Testis (tissue), 3 donors: ENCODE measurements around the gene BCAS3. TPM values are rescaled to one million over a fixed set of nuclear protein-coding genes. Genes with fewer than 3 reads are reported as not detected.

Experiments used
- DNase-seq: peaks from one replicate; pipeline ENCODE4 v3.0.0-alpha.2; 2019
- H3K27ac ChIP-seq, 2 donors: fragments of 200-600 bp; sonication (generic); one replicate each; pipeline ENCODE4 v1.5.1; 2019
- H3K27me3 ChIP-seq: fragments of 200-600 bp; sonication (generic); one replicate; pipeline ENCODE4 v1.5.1; 2019
- H3K36me3 ChIP-seq: fragments of 200-600 bp; sonication (generic); one replicate; pipeline ENCODE4 v1.5.1; 2017; ENCODE audit warnings: low read depth; ENCODE audit errors: missing control alignments
- H3K4me1 ChIP-seq: fragments of 200-600 bp; sonication (generic); one replicate; pipeline ENCODE4 v1.5.1; 2019
- H3K4me3 ChIP-seq, 2 donors: fragments of 200-600 bp; sonication (generic); one replicate each; pipeline ENCODE4 v1.5.1; 2017 to 2019
- H3K9me3 ChIP-seq: fragments of 200-600 bp; sonication (generic); one replicate; pipeline ENCODE4 v1.5.1; 2017
- POLR2A ChIP-seq: fragments of 450-650 bp; IDR thresholded peaks from one replicate; pipeline ENCODE4 v1.6.1; 2017; ENCODE audit warnings: antibody characterized with exemption, mild to moderate bottlenecking, moderate library complexity
- WGBS, 2 donors: methylation state at CpG; one replicate each; pipeline ENCODE4 v1.1.5; 2018; 5-methylcytosine and 5-hydroxymethylcytosine counted together
- intact Hi-C: fragments of 100-400 bp; cut with DNase I; formaldehyde crosslinking; loops from one replicate; pipeline ENCODE4 v1.15.1; 2023; ENCODE audit warnings: low total_unique reads
- polyA plus RNA-seq: library from polyadenylated mRNA; stranded (reverse); fragments of 350-450 nt; fragmentation: Illumina TruSeq; extraction: RNeasy Lipid Tissue Mini Kit (QIAGEN cat#74804); gene quantifications from one replicate; pipeline ENCODE4 v1.2.3, GENCODE V29; 2014; ENCODE audit warnings: low read depth, low replicate concordance; ENCODE audit not compliant: insufficient read depth
- total RNA-seq, 2 donors: library from RNA; depleted of rRNA; stranded (reverse); fragments of >200 nt; gene quantifications; one replicate each; pipeline ENCODE4 v1.2.3, GENCODE V29; 2016
- TF ChIP-seq, protein P1 (sequence below), 3 experiments: fragments of 450-650 bp in 2 of 3; fragments of 200-600 bp in 1 of 3; sonication (generic) in 1 of 3; IDR thresholded peaks; one replicate each; pipeline ENCODE4 v1.5.1; 2016 to 2019; ENCODE audit warnings: antibody characterized with exemption in 3 of 3, mild to moderate bottlenecking in 2 of 3, moderate library complexity in 1 of 3

The BCAS3 gene
- total and polyA plus RNA-seq, 3 donors from 2014 or later: 54.8 to 96.7 (median 73.0) TPM

GRCh38 chr17:61131585-61131984 lies 453.9 kb downstream of the BCAS3 start:
- H3K4me1 ChIP-seq: no peaks in the 10 kb centered on the region
- H3K27me3 ChIP-seq: no peaks in the 10 kb centered on the region
- WGBS, 2 donors: 56 to 64% methylated on average over 2 of the region's 2 CpGs
- no peak overlapping the region for H3K4me3 ChIP-seq
- TF ChIP-seq, protein P1, sequence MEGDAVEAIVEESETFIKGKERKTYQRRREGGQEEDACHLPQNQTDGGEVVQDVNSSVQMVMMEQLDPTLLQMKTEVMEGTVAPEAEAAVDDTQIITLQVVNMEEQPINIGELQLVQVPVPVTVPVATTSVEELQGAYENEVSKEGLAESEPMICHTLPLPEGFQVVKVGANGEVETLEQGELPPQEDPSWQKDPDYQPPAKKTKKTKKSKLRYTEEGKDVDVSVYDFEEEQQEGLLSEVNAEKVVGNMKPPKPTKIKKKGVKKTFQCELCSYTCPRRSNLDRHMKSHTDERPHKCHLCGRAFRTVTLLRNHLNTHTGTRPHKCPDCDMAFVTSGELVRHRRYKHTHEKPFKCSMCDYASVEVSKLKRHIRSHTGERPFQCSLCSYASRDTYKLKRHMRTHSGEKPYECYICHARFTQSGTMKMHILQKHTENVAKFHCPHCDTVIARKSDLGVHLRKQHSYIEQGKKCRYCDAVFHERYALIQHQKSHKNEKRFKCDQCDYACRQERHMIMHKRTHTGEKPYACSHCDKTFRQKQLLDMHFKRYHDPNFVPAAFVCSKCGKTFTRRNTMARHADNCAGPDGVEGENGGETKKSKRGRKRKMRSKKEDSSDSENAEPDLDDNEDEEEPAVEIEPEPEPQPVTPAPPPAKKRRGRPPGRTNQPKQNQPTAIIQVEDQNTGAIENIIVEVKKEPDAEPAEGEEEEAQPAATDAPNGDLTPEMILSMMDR (IDR thresholded peaks at IDR 0.05): no peak
- TF ChIP-seq POLR2A: no peak
- H3K9me3 ChIP-seq: no peaks in the 10 kb centered on the region
- H3K27ac ChIP-seq: no peak overlapping the region
- no peak for DNase-seq
- intact Hi-C loops: no loop called here
- H3K36me3 ChIP-seq: no peaks in the 10 kb centered on the region

DNA sequence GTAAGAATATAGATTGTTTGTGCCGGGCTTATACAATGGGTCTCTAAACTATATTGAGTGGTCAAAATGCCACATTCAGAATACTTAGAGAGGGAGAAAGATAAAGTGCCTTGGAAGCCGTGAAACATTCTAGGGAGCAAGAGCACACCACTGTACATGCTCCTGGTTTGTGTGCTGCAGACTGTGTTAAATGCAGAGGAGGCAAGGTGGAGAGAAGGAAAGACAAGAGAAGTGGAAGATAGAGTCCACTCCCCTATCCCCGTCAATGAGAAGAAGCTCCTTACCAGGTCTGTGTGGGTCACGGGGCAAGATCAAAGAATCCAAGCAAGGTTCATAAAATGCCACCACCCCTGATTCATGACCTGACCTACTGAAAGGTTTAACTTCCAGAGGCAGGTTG lies 454.9 kb downstream of the BCAS3 start:
- no peak for TF ChIP-seq POLR2A
- TF ChIP-seq, protein P1 (IDR thresholded peaks at IDR 0.05): no peak
- no peak overlapping the region for H3K4me3 ChIP-seq
- H3K27me3 ChIP-seq: no peaks in the 10 kb centered on the region
- DNase-seq: no peak
- intact Hi-C loops: no loop called here
- H3K27ac ChIP-seq: no peak overlapping the region
- H3K36me3 ChIP-seq: no peaks in the 10 kb centered on the region
- no peaks in the 10 kb centered on the region for H3K4me1 ChIP-seq
- 81 to 85% methylated on average over 4 of the region's 4 CpGs for WGBS, 2 donors
- H3K9me3 ChIP-seq: no peaks in the 10 kb centered on the region

DNA sequence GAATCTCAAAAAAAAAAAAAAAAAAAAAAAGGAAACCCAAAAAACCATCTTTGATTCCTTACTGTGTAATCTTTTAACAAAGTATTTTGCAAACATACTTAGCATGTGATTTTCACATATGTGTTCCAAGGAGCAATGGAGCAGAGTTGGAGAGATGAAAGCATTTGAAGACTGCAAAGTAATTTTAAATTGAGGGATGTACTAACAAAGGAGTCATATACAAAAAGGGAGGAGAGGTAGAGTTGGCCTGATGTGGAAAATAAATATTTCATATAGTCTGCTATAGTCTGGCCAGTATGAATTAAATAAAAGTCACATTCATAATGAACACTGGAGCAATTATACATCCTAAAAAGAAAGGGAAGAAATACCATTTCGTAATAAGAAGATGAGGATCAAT lies 456.2 kb downstream of the BCAS3 start:
- no peak for TF ChIP-seq POLR2A
- TF ChIP-seq, protein P1 (IDR thresholded peaks at IDR 0.05): no peak
- DNase-seq: no peak
- intact Hi-C loops: no loop called here
- WGBS, 2 donors: 82 to 96% methylated on average over 1 of the region's 1 CpG
- Histone ChIP-seq H3K27me3 (no peaks in the 10 kb centered on the region), H3K36me3 (no peaks in the 10 kb centered on the region), H3K4me1 (no peaks in the 10 kb centered on the region), H3K9me3 (no peaks in the 10 kb centered on the region), H3K27ac (no peak overlapping the region), H3K4me3 (no peak overlapping the region)

DNA sequence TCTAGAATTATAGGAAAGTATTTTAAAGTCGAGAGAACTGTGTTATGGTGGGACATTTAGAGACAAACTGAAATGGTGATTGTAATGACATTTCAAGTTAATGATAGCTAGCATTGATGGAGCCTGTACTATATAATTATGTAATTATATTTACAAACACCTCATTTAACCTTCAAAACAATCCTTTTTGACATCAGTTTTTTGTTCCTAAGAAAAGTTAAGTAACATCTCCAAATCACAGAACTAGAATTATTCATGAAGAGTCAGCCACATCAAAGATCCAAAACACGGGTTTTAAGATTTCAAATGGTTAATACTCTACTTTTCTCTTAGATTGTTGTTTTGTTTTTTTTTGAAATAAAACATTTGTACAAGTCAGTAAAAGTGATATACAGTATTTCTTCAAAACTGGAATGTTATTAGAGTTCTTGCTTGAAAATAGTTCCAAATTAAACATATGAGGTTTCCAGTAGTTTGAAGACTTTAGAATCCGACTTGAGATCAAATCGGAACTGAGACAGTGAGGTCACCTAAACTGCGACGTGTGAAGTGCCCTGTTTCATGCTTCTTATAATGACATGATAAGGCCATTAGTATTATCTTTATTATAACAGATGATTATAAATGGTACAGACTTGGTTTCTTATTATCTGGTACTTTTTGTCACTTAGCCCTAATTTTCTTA lies 457.0 kb downstream of the BCAS3 start:
- TF ChIP-seq, protein P1 (IDR thresholded peaks at IDR 0.05): no peak
- TF ChIP-seq POLR2A: no peak
- H3K27ac ChIP-seq: no peak overlapping the region
- H3K9me3 ChIP-seq: no peaks in the 10 kb centered on the region
- WGBS, 2 donors: 76 to 89% methylated on average over 6 of the region's 6 CpGs
- DNase-seq: no peak
- H3K4me3 ChIP-seq: no peak overlapping the region
- no peaks in the 10 kb centered on the region for H3K4me1 ChIP-seq
- H3K27me3 ChIP-seq: no peaks in the 10 kb centered on the region
- no peaks in the 10 kb centered on the region for H3K36me3 ChIP-seq
- intact Hi-C loops: no loop called here

GRCh38 chr17:61135782-61136181 lies 458.1 kb downstream of the BCAS3 start:
- H3K27me3 ChIP-seq: no peaks in the 10 kb centered on the region
- no peak overlapping the region for H3K27ac ChIP-seq
- intact Hi-C loops: no loop called here
- WGBS, 2 donors: 64 to 74% methylated on average over 14 of the region's 14 CpGs
- H3K9me3 ChIP-seq: no peaks in the 10 kb centered on the region
- DNase-seq: no peak
- no peaks in the 10 kb centered on the region for H3K36me3 ChIP-seq
- TF ChIP-seq, protein P1 (IDR thresholded peaks at IDR 0.05): no peak
- no peak for TF ChIP-seq POLR2A
- H3K4me3 ChIP-seq: no peak overlapping the region
- no peaks in the 10 kb centered on the region for H3K4me1 ChIP-seq
